CD4-positive, alpha-beta T cell treated with Interleukin-21 for 1 hour (primary cell): ENCODE results near the gene TMEM97.
A peak's percentile ranks its signal among the peaks of the same experiment; 100 is the strongest.
"Not testable (repeated sequence)": the region's sequence is repeated elsewhere in the genome, so short reads cannot be mapped to it uniquely, and the experiment has no call there.

ENCODE experiments used
- DNase-seq: peaks from one replicate; pipeline ENCODE4 v3.0.0-alpha.2; 2020

Gene TMEM97

GRCh38 chr17:28318759-28319597 lies at the start of gene TMEM97:
TSS of gene TMEM97 (plus strand) at chr17:28319200. CDS start at chr17:28319240, 40 bp downstream.
- peak; percentile 95 for DNase-seq

GRCh38 chr17:28270055-28270454 lies 48.9 kb upstream of the TMEM97 start:
- no peak for DNase-seq

GRCh38 chr17:28270926-28271325 lies 48.1 kb upstream of the TMEM97 start:
- no peak for DNase-seq

- DNase-seq: no peak
Measured at GRCh38 chr17:28271431-28271830, 47.6 kb upstream of the TMEM97 start.

- DNase-seq: no peak
Measured at GRCh38 chr17:28272166-28272565, 46.8 kb upstream of the TMEM97 start.

GRCh38 chr17:28273341-28273740 lies 45.7 kb upstream of the TMEM97 start:
- DNase-seq: not testable (repeated sequence)

- no peak for DNase-seq
Measured at GRCh38 chr17:28274591-28275265, 44.3 kb upstream of the TMEM97 start.

GRCh38 chr17:28276011-28276410 lies 43.0 kb upstream of the TMEM97 start:
- no peak for DNase-seq

- no peak for DNase-seq
Measured at GRCh38 chr17:28279411-28279810, 39.6 kb upstream of the TMEM97 start.

GRCh38 chr17:28280826-28281225 lies 38.2 kb upstream of the TMEM97 start:
- no peak for DNase-seq

GRCh38 chr17:28282596-28282995 lies 36.4 kb upstream of the TMEM97 start:
- no peak for DNase-seq

GRCh38 chr17:28285965-28286364 lies 33.0 kb upstream of the TMEM97 start:
- no peak for DNase-seq

GRCh38 chr17:28290703-28291102 lies 28.3 kb upstream of the TMEM97 start:
- no peak for DNase-seq

- DNase-seq: no peak
Measured at GRCh38 chr17:28291780-28292330, 27.1 kb upstream of the TMEM97 start.

GRCh38 chr17:28292878-28293277 lies 26.1 kb upstream of the TMEM97 start:
- not testable (repeated sequence) for DNase-seq

GRCh38 chr17:28293994-28294393 lies 25.0 kb upstream of the TMEM97 start:
- no peak for DNase-seq

- no peak for DNase-seq
Measured at GRCh38 chr17:28295677-28296578, 23.1 kb upstream of the TMEM97 start.

GRCh38 chr17:28298449-28298848 lies 20.6 kb upstream of the TMEM97 start:
- no peak for DNase-seq

GRCh38 chr17:28306954-28307401 lies 12.0 kb upstream of the TMEM97 start:
- DNase-seq: no peak

GRCh38 chr17:28313841-28314240 lies 5.2 kb upstream of the TMEM97 start:
- no peak for DNase-seq

- DNase-seq: no peak
Measured at GRCh38 chr17:28315846-28316705, 2.9 kb upstream of the TMEM97 start.
